Keratinocyte (primary cell): ENCODE measurements around the gene BBS12. TPM values are rescaled to one million over a fixed set of nuclear protein-coding genes. Genes with fewer than 3 reads are reported as not detected.

Experiments used
- DNase-seq: peaks from one replicate; pipeline ENCODE4 v3.0.0-alpha.2; 2011; ENCODE audit warnings: low read depth, missing footprints, low spot score
- FAIRE-seq: peaks from 2 replicates; lab custom pipeline; 2011; peaks lifted over from hg19 to GRCh38; lab: Jason Lieb, UNC
- H2AFZ ChIP-seq: 2 replicates; pipeline ENCODE4 v1.6.0; 2012; ENCODE audit warnings: low read length, control low read depth, inconsistent platforms; ENCODE audit not compliant: control insufficient read depth
- H3K27ac ChIP-seq: 2 replicates; pipeline ENCODE4 v1.5.1; 2011; ENCODE audit warnings: low read length; ENCODE audit not compliant: control insufficient read depth, insufficient read depth
- H3K27me3 ChIP-seq: 3 replicates; pipeline ENCODE4 v1.6.0; 2011; ENCODE audit warnings: low read length; ENCODE audit not compliant: control insufficient read depth, insufficient read depth; ENCODE audit errors: extremely low read depth
- H3K36me3 ChIP-seq, 2 experiments: 2 replicates in 1 of 2; 3 replicates in 1 of 2; pipeline ENCODE4 v1.5.1; 2011; ENCODE audit warnings: low read length in 2 of 2, mild to moderate bottlenecking in 1 of 2; ENCODE audit not compliant: control insufficient read depth in 2 of 2, insufficient read depth in 2 of 2; ENCODE audit errors: extremely low read depth in 1 of 2
- H3K4me1 ChIP-seq: 3 replicates; pipeline ENCODE4 v1.5.1; 2011; ENCODE audit warnings: low read length; ENCODE audit not compliant: control insufficient read depth, insufficient read depth; ENCODE audit errors: extremely low read depth
- H3K4me2 ChIP-seq: 3 replicates; pipeline ENCODE4 v1.6.0; 2011; ENCODE audit warnings: low read depth, low read length; ENCODE audit not compliant: control insufficient read depth, insufficient read depth; ENCODE audit errors: extremely low read depth
- H3K4me3 ChIP-seq, 3 experiments: fragments of 200-600 bp in 1 of 3; sonication (generic) in 1 of 3; 2 replicates in 2 of 3; 3 replicates in 1 of 3; pipeline ENCODE4 v1.5.1; 2011 to 2016; ENCODE audit warnings: low read length in 3 of 3, mild to moderate bottlenecking in 3 of 3, control low read depth in 2 of 3, inconsistent platforms in 1 of 3, low read depth in 1 of 3, mixed read lengths in 1 of 3, mixed run types in 1 of 3, moderate library complexity in 1 of 3; ENCODE audit not compliant: control insufficient read depth in 2 of 3, insufficient read depth in 2 of 3; ENCODE audit errors: extremely low read depth in 1 of 3
- H3K79me2 ChIP-seq: 2 replicates; pipeline ENCODE4 v1.6.0; 2012; ENCODE audit warnings: low read length; ENCODE audit not compliant: control insufficient read depth, insufficient read depth
- H3K9ac ChIP-seq: 3 replicates; pipeline ENCODE4 v1.6.0; 2011; ENCODE audit warnings: low read length; ENCODE audit not compliant: control insufficient read depth, insufficient read depth; ENCODE audit errors: extremely low read depth
- H3K9me1 ChIP-seq: 3 replicates; pipeline ENCODE4 v1.6.0; 2011; ENCODE audit warnings: low read length; ENCODE audit not compliant: control insufficient read depth, insufficient read depth; ENCODE audit errors: extremely low read depth
- H3K9me3 ChIP-seq: 2 replicates; pipeline ENCODE4 v1.5.1; 2012; ENCODE audit warnings: low read depth, low read length; ENCODE audit not compliant: control insufficient read depth
- H4K20me1 ChIP-seq: 3 replicates; pipeline ENCODE4 v1.6.0; 2011; ENCODE audit warnings: low read length; ENCODE audit not compliant: control insufficient read depth, insufficient read depth; ENCODE audit errors: extremely low read depth
- EZH2 ChIP-seq: IDR thresholded peaks from one replicate; pipeline ENCODE4 v1.6.1; 2012; ENCODE audit warnings: inconsistent platforms, mild to moderate bottlenecking, low read length, moderate library complexity
- dilution Hi-C: fragments of 300-500 bp; cut with MboI; formaldehyde crosslinking; loops from one replicate; pipeline ENCODE4 v1.7.0; 2020; ENCODE audit warnings: low sequenced_read_pairs; ENCODE audit not compliant: extremely low pct_ligation_motif_present
- polyA plus RNA-seq, 5 experiments: library from polyadenylated mRNA; depleted of rRNA in 3 of 5; stranded (reverse) in 3 of 5; stranded (forward) in 1 of 5; unstranded in 1 of 5; fragments of >200 nt; gene quantifications; 1 replicate in 1 of 5; 2 replicates in 3 of 5; 3 replicates in 1 of 5; pipeline versions ENCODE4 v1.2.1 to v1.2.3, GENCODE V29; 2011 to 2012; ENCODE audit warnings: missing spikeins in 2 of 5, low read depth in 1 of 5, low replicate concordance in 1 of 5
- TF ChIP-seq, protein P1 (sequence below), 3 experiments: IDR thresholded peaks in 1 of 3; conservative IDR thresholded peaks in 1 of 3; optimal IDR thresholded peaks in 1 of 3; 2 replicates in 2 of 3; 3 replicates in 1 of 3; pipeline versions ENCODE3 to v1.5.1; 2011; ENCODE audit warnings: low read length in 3 of 3, mild to moderate bottlenecking in 3 of 3, moderate library complexity in 2 of 3, control low read depth in 1 of 3, inconsistent platforms in 1 of 3; ENCODE audit not compliant: insufficient read depth in 2 of 3; ENCODE audit errors: extremely low read depth in 1 of 3

BBS12 gene
- polyA plus RNA-seq, 1 donor (not counting 4 experiments of a cell fraction or from before 2014, with no cell fraction given) = 2.5 TPM

- no peaks in the 10 kb centered on the region for H3K36me3 ChIP-seq
- no peaks in the 10 kb centered on the region for H3K9me3 ChIP-seq
- H3K27ac ChIP-seq = no peak overlapping the region
- no peaks in the 10 kb centered on the region for H3K79me2 ChIP-seq
- H3K27me3 ChIP-seq = no peaks in the 10 kb centered on the region
- no peak for TF ChIP-seq EZH2
- TF ChIP-seq, protein P1, sequence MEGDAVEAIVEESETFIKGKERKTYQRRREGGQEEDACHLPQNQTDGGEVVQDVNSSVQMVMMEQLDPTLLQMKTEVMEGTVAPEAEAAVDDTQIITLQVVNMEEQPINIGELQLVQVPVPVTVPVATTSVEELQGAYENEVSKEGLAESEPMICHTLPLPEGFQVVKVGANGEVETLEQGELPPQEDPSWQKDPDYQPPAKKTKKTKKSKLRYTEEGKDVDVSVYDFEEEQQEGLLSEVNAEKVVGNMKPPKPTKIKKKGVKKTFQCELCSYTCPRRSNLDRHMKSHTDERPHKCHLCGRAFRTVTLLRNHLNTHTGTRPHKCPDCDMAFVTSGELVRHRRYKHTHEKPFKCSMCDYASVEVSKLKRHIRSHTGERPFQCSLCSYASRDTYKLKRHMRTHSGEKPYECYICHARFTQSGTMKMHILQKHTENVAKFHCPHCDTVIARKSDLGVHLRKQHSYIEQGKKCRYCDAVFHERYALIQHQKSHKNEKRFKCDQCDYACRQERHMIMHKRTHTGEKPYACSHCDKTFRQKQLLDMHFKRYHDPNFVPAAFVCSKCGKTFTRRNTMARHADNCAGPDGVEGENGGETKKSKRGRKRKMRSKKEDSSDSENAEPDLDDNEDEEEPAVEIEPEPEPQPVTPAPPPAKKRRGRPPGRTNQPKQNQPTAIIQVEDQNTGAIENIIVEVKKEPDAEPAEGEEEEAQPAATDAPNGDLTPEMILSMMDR (optimal IDR thresholded peaks at IDR 0.05 in 1 of 3, IDR thresholded peaks at IDR 0.05 in 1 of 3, conservative IDR thresholded peaks at IDR 0.05 in 1 of 3; ENCODE audit: extremely low read depth in 1 of 3, insufficient read depth in 2 of 3, low read length in 3 of 3) = no peak
- H2AFZ ChIP-seq = no peak overlapping the region
- H4K20me1 ChIP-seq = no peaks in the 10 kb centered on the region
- no peak overlapping the region for H3K4me2 ChIP-seq
- no peaks in the 10 kb centered on the region for H3K9me1 ChIP-seq
- dilution Hi-C loops = loop anchor here (25.0 kb wide), 1 partner anchor 150 kb away; the partner anchor contains the start of gene NUDT6
- H3K4me3 ChIP-seq = no peak overlapping the region
- no peak overlapping the region for H3K9ac ChIP-seq
- no peak for FAIRE-seq
- peaks cover 24% of the 10 kb centered on the region for H3K4me1 ChIP-seq
- DNase-seq = no peak
These were observed 30.0 kb downstream of the BBS12 start for GRCh38 chr4:122762520-122762919.

DNA sequence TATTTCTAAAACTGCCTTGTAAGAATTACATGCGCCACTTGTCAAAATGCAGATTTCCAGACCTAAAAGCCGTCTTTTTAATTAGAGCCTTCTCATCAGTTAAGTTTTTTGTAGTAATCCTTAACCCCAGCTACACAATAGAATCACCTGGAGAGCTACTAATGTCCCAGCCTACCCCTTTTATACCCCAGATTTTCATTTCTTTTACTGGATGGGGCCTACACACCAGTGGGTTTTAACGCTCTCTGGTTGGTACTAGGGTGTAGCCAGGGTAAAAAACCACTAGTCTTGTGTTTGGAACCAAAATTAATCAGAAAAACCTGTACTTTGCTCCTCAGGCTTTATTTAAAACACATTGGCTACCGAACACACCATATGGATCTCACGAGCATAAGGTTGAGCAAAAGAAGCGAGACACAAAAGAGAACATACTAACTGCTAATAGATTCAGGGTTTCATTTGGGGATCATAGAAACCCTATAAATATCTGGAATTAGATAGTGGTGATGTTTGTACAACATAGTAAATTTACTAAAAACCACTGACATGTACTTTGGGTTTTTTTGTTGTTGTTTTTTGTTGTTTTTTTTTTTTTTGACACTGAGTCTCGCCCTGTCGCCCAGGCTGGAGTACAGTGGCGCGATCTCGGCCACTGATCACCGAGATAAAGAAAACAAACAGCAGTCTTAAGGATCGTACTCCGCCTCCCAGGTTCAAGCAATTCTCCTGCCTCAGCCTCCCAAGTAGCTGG lies 30.6 kb downstream of the BBS12 start:
- dilution Hi-C loops = loop anchor here (25.0 kb wide), 1 partner anchor 149 kb away; the partner anchor contains the start of gene NUDT6
- Histone ChIP-seq H3K36me3 (no peaks in the 10 kb centered on the region), H3K4me2 (no peak overlapping the region), H3K4me3 (no peak overlapping the region), H2AFZ (no peak overlapping the region), H3K9ac (no peak overlapping the region), H4K20me1 (no peaks in the 10 kb centered on the region), H3K4me1 (peaks cover 22% of the 10 kb centered on the region), H3K9me3 (no peaks in the 10 kb centered on the region), H3K9me1 (no peaks in the 10 kb centered on the region), H3K79me2 (no peaks in the 10 kb centered on the region), H3K27ac (no peak overlapping the region), H3K27me3 (no peaks in the 10 kb centered on the region)
- DNase-seq = no peak
- FAIRE-seq = no peak
- TF ChIP-seq, protein P1 (optimal IDR thresholded peaks at IDR 0.05 in 1 of 3, IDR thresholded peaks at IDR 0.05 in 1 of 3, conservative IDR thresholded peaks at IDR 0.05 in 1 of 3; ENCODE audit: extremely low read depth in 1 of 3, insufficient read depth in 2 of 3, low read length in 3 of 3) = no peak
